OCI-LY1 (cell line): Measurements from ENCODE around the gene CYBB.

Experiments
- EZH2 ChIP-seq: fragments of 200-600 bp; sonication (generic), shearing (Covaris generic); IDR thresholded peaks from 2 replicates; pipeline ENCODE4 v1.8.0; 2017; ENCODE audit warnings: borderline replicate concordance, mixed run types, mild to moderate bottlenecking, antibody characterized with exemption, low read length, moderate library complexity, mixed read lengths
- TF ChIP-seq, protein P1 (sequence below): fragments of 200-600 bp; sonication (generic), shearing (Covaris generic); IDR thresholded peaks from 2 replicates; pipeline ENCODE4 v1.5.1; 2017; ENCODE audit warnings: mild to moderate bottlenecking, antibody characterized with exemption, low read length, moderate library complexity, mixed read lengths

DNA sequence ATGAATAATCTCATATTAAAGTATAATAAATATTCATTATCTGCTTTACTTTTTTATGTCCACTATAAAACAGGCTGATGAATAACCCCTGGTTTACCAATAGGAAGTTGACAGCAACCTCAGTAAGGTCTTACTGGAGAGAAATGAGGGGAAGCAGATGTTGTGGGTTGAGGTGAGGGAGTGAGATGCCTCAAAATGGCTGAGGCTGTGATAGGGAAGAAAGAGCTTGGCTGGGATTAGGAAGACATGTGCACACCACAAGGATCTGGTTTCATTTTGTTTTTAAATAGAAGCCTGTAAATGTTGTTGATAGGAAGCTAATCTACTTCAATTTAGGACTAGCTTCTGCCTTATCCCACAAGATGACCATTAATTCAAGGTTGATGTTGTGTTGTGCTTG, 14.4 kb upstream of the CYBB start:
- TF ChIP-seq, protein P1, sequence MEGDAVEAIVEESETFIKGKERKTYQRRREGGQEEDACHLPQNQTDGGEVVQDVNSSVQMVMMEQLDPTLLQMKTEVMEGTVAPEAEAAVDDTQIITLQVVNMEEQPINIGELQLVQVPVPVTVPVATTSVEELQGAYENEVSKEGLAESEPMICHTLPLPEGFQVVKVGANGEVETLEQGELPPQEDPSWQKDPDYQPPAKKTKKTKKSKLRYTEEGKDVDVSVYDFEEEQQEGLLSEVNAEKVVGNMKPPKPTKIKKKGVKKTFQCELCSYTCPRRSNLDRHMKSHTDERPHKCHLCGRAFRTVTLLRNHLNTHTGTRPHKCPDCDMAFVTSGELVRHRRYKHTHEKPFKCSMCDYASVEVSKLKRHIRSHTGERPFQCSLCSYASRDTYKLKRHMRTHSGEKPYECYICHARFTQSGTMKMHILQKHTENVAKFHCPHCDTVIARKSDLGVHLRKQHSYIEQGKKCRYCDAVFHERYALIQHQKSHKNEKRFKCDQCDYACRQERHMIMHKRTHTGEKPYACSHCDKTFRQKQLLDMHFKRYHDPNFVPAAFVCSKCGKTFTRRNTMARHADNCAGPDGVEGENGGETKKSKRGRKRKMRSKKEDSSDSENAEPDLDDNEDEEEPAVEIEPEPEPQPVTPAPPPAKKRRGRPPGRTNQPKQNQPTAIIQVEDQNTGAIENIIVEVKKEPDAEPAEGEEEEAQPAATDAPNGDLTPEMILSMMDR, result no peak
- TF ChIP-seq EZH2, result no peak
